NCI-H146 (cell line): Measurements from ENCODE around the gene GPR32.
"Not testable (repeated sequence)": the region's sequence is repeated elsewhere in the genome, so short reads cannot be mapped to it uniquely, and the experiment has no call there.

Experiments
- DNase-seq: peaks from one replicate; lab custom pipeline; 2025; lab: John Stamatoyannopoulos, UW

Gene GPR32

GRCh38 chr19:50780753-50781435 is 10.6 kb downstream of the GPR32 start:
- DNase-seq: no peak

- DNase-seq: not testable (repeated sequence)
These were observed 13.5 kb downstream of the GPR32 start for GRCh38 chr19:50783848-50784152.

DNA sequence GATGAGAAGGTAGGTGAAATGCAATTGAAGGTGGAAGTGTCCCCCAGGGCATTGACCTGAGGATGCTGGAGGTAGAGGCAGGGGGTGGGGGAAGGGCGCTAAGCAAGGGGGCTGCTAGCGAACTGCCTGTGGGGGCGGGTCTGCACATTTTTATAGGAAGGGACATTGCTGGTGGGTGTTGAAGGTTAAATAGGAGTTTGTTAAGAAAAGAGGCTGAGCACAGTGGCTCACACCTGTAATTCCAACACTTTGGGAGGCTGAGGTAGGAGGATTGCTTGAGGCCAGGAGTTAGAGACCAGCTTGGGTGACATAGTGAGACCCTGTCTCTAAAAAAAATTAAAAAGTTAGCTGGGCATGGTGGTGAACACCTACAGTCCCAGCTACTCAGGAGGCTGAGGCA is 14.4 kb downstream of the GPR32 start:
- DNase-seq: no peak

- no peak for DNase-seq
These were observed 15.1 kb downstream of the GPR32 start for GRCh38 chr19:50785329-50785728.

- DNase-seq: no peak
These were observed 20.1 kb downstream of the GPR32 start, which contains the start of gene ACP4 for GRCh38 chr19:50790396-50790795. ACP4 (plus strand) TSS chr19:50790415; CDS start chr19:50790415, 0 bp downstream.

GRCh38 chr19:50790922-50791467 is 20.7 kb downstream of the GPR32 start:
- no peak for DNase-seq

GRCh38 chr19:50791594-50792271 is 21.5 kb downstream of the GPR32 start:
- DNase-seq: no peak

- DNase-seq: no peak
These were observed 22.3 kb downstream of the GPR32 start for GRCh38 chr19:50792272-50793250.

DNA sequence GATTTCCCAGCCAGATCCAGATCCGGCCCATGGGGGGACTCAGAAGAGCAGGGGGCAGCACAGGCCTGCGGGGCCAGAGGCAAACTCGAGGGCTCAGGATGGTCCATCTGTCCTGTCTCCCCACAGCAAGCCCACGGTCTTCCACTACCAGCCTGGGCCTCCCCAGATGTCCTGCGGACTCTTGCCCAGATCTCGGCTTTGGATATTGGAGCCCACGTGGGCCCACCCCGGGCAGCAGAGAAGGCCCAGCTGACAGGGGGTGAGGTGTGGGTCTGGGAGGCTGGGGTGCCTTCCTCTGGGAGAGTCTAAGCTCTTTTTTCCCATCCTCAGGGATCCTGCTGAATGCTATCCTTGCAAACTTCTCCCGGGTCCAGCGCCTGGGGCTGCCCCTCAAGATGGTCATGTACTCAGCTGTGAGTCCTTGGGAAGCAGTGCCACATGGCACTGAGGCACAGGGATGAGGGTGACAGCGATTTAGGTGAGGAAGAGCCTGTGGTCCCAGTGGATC is 23.3 kb downstream of the GPR32 start:
- no peak for DNase-seq

- peak; percentile 84 for DNase-seq
These were observed 24.0 kb downstream of the GPR32 start for GRCh38 chr19:50794074-50794875.

- peak; percentile 48 for DNase-seq
These were observed 24.8 kb downstream of the GPR32 start for GRCh38 chr19:50794876-50795663.

DNA sequence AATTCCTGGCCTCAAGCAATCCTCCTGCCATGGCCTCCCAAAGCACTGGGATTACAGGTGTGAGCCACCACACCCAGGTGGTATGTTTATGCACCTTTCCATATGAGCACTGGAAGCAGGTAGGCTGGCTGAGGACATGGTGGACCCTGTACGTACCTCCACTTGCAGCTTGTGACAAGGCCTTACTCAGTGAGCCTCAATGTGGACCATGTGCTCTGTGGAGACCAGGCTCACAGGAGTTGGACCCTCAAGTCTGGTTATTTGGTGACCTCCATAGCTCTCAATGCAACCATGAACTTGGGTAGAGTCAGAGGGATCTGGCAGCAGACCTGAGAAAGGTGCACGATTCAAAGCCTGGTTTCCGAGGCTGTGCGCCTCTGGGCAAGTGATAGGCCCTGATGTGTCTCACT is 25.4 kb downstream of the GPR32 start:
- DNase-seq: no peak

DNA sequence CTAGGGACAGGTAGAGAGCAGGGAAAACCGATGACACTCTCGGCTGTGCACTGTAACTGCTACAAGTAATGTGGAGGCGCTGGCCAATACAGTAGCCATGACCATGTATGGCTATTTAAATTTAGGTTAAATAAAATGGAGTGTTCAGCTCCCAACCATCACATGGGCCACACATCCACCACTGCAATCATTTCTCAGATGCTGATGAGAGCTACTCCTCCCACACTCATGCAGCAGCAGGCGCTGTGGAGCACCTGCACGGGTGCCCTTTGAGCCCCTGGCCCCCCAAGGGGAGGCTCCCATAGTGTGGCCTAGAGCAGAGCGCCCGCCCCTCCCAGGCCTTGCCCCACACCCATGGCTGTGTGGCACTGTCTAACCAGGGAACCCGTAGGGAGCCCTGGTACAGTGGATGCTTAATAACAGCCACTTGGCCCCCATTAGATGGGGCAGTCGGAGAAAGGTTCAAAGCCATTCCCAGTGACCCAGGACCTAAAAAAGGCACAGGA is 25.9 kb downstream of the GPR32 start:
- no peak for DNase-seq

- DNase-seq: no peak
These were observed 26.6 kb downstream of the GPR32 start for GRCh38 chr19:50796634-50797428.

- DNase-seq: no peak
These were observed 27.1 kb downstream of the GPR32 start for GRCh38 chr19:50797429-50797780.

DNA sequence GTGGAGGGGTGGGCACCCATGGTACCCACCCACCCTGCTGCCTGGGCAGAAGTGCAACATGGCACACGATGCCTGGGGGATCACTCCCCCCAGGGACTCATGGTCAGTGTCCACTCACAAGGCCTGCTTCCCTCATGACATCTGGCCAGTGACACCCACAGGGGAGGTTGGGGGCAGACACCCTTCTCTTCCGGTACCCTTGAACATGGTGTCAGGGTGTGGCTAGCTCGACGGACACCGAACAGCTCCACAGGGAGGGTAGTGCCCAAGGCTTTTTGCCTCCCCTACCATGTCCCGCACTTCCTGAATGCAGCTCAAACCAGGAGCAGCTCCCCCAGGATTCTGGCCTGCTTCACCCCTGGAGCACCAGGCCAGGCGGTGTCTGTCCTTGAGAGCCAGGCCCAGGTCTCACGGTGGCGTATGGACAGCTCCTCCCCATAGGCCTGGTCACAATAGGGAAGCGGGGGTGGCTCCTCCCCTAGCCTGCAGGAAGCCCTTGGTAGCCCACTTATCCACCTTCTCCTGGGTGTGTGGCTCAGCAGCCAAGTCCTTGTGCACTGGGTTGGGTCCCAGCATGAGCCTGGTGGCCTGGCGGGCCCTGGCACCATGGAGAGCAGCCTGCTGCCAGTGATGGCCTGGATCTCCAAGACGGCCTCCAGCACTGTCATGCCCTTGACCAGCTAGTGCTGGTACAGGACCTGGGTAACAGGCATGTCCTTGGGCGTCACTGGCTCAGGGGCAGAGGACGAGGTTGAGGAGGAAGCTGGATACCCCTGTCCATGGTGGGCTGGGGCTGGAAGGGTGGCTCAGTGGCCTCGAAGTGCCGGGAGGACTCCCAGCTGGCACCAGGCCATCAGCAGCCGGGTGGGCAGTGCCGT is 27.8 kb downstream of the GPR32 start:
- no peak for DNase-seq

DNA sequence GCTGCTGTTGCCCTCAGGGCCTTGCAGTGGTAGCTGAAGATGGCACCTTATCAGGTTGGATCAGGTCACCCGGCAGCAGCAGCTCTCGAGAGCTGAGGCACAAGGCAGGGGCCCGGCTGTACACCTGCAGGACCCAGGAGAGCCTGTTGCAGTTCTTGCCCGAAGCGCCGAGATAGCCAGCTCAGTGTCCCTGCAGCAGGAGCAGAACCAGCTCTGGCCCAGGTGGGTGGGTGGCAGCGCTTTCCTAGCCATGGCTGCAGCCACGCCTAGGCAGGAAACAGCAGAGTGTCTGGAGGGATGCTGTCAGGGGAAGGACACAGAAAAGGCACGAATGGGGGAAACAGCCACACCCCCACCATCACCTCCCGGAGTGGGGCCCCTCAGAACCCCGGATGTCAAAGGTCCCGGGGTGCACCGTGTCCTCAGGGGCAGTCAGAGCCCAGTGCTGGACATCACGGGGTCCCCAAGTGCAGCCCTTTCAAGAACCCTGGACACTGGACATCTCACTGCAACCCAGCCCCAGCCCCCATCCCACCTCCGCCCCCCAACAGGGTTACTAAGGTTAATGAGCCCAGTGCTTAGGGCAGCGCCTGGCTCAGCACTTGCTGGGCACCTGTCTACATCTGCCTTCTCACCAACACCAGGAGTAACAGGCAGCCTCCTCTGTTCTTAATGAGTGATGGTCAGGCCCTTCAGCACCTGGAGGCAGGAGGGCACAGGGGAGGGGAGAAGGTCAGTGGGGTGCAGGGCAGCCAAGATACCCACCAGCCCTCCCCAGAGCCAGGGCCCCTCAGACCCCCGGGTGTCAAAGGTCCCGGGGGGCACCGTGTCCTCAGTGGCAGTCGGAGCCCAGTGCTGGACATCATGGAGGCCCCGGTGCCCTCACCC is 28.6 kb downstream of the GPR32 start:
- no peak for DNase-seq

DNA sequence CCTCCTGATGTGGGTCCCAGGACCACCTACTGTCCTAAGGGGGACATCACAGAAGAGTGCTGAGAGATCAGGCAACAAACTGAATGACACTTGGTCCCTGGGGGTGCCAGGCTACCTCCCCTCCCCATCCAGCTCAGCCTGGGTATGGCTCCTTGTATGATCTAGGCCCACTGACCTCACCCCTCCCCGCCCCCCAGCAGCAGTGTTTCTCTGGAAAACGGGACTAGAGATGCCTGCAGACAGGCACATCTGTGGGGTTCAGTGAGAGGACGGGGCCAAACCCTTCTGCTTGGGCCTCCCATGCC is 29.2 kb downstream of the GPR32 start:
- DNase-seq: no peak
